ENCODE data around the gene AQP2. TPM values are rescaled to one million over a fixed set of nuclear protein-coding genes. Genes with fewer than 3 reads are reported as not detected.

The AQP2 gene
- total RNA-seq, 1 donor from 2014 or later: not detected

DNA sequence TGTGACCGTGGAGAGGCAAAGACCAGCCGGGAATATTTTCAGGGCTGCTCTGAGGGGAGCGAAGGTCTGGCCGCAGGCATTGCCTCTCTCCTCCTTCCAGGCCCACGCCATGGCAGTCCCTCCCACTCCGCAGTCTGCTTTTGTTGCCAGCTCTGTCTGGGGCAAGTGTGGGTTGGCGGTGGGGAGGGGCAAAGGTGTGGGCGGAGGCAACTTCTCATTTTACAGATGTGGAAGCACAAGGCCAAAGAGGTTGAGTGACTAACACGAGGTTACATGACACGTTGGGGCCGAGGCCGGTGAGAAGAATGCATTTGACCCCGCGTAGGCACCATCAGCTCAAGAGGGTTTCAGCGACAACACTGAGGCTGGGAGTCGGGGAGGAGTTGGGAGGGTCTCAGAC lies 40.7 kb upstream of the AQP2 start:
- no peak overlapping the region for H3K4me3 ChIP-seq (ENCODE audit: low read depth, low read length)
- TF ChIP-seq, protein P1, sequence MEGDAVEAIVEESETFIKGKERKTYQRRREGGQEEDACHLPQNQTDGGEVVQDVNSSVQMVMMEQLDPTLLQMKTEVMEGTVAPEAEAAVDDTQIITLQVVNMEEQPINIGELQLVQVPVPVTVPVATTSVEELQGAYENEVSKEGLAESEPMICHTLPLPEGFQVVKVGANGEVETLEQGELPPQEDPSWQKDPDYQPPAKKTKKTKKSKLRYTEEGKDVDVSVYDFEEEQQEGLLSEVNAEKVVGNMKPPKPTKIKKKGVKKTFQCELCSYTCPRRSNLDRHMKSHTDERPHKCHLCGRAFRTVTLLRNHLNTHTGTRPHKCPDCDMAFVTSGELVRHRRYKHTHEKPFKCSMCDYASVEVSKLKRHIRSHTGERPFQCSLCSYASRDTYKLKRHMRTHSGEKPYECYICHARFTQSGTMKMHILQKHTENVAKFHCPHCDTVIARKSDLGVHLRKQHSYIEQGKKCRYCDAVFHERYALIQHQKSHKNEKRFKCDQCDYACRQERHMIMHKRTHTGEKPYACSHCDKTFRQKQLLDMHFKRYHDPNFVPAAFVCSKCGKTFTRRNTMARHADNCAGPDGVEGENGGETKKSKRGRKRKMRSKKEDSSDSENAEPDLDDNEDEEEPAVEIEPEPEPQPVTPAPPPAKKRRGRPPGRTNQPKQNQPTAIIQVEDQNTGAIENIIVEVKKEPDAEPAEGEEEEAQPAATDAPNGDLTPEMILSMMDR (IDR thresholded peaks at IDR 0.05; ENCODE audit: insufficient read depth, low read length, severe bottlenecking): no peak
- no peak for FAIRE-seq
- H3K36me3 ChIP-seq (ENCODE audit: control insufficient read depth, insufficient read depth, low read length): no peaks in the 10 kb centered on the region
- no peaks in the 10 kb centered on the region for H3K27me3 ChIP-seq (ENCODE audit: control insufficient read depth, insufficient read depth, low read length)
- peak; percentile 90 for DNase-seq (ENCODE audit: low read depth)

DNA sequence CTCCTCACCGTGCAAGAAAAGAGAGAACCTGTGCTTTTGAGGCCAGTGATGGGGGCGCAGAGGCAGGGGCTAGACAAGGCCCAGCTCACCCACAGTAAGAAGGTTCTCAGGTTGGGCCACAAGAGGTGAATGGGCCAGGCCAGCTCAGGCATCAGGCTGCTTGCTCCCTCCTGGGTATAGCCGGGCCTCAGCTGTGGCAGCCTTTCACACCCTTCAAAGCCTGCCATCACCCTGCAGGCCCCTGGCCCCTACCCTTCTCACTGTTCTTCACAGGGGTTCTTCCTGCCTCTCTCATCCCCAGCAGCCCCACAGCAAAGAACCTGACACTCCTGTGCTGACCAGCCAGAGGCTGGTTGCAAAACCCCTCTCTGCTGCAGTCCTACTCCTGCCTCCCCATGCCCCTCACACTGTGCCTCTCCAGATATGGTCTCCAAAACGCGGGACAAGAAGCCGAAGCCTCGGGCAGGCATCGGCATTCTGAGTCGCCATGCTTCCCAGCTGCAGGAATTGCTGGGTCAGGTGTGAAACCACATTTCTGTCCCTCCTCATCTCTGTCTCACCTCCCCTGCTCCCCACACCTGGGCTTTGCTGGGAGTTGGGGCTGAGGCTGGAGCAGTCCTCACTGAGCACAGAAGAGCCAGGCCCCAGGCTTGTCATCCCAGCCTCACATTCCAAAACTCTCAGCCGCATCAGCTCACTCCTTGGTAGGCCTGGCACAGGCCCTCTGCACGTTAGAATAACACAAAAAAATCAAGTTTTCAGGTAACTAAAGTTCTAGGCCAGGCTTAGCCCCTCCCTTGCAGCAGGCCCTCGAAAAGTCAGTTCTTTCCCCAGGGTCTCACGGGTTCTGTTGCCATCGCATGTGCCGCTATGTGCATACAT lies 40.0 kb upstream of the AQP2 start:
- DNase-seq (ENCODE audit: low read depth) (no peak), FAIRE-seq (no peak)
- H3K36me3 ChIP-seq (ENCODE audit: control insufficient read depth, insufficient read depth, low read length): no peaks in the 10 kb centered on the region
- H3K4me3 ChIP-seq (ENCODE audit: low read depth, low read length): no peak overlapping the region
- TF ChIP-seq, protein P1 (IDR thresholded peaks at IDR 0.05; ENCODE audit: insufficient read depth, low read length, severe bottlenecking): no peak
- H3K27me3 ChIP-seq (ENCODE audit: control insufficient read depth, insufficient read depth, low read length): no peaks in the 10 kb centered on the region

- no peak for DNase-seq (ENCODE audit: low read depth)
- H3K4me3 ChIP-seq (ENCODE audit: low read depth, low read length): no peak overlapping the region
- TF ChIP-seq, protein P1 (IDR thresholded peaks at IDR 0.05; ENCODE audit: insufficient read depth, low read length, severe bottlenecking): no peak
- no peaks in the 10 kb centered on the region for H3K36me3 ChIP-seq (ENCODE audit: control insufficient read depth, insufficient read depth, low read length)
- H3K27me3 ChIP-seq (ENCODE audit: control insufficient read depth, insufficient read depth, low read length): no peaks in the 10 kb centered on the region
- no peak for FAIRE-seq
Measured at GRCh38 chr12:49911213-49911605, 39.3 kb upstream of the AQP2 start.

- DNase-seq (ENCODE audit: low read depth): no peak
- no peaks in the 10 kb centered on the region for H3K36me3 ChIP-seq (ENCODE audit: control insufficient read depth, insufficient read depth, low read length)
- H3K27me3 ChIP-seq (ENCODE audit: control insufficient read depth, insufficient read depth, low read length): no peaks in the 10 kb centered on the region
- no peak overlapping the region for H3K4me3 ChIP-seq (ENCODE audit: low read depth, low read length)
- TF ChIP-seq, protein P1 (IDR thresholded peaks at IDR 0.05; ENCODE audit: insufficient read depth, low read length, severe bottlenecking): no peak
- no peak for FAIRE-seq
Measured at GRCh38 chr12:49912345-49913255, 37.9 kb upstream of the AQP2 start.

DNA sequence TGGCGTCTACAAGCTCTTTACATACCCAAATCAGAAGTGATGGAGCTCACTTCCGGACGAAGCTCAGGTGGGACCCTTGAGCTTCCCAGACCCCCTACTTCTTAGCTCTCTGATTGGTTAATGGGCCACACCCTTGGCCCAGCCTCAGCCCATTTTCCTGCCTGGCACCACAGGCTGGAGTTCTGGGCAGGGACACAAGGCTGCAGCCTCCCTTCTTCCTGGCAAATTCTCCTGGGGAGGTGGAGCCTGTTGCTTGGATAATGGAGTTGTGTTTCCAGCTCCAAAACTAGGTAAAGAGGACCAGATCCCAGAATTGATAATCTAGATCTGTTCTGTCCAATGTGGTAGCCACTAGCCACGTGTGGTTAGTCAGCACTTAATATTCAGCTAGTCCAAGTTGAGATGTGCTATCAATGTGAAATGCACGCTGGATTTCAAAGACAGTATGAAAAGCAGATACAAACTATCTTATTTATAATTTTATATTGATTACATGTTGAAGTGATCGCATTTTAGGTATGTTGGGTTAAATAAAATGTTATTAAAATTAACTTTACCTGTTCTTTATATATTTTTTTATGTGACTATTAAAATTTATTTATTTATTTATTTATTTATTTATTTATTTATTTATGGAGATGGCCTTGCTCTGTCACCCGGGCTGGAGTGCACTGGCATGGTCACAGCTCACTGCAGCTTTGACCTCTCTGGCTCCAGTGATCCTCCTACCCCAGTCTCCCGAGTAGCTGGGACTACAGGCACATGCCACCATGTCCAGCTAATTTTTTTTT lies 34.2 kb upstream of the AQP2 start:
- FAIRE-seq: no peak
- TF ChIP-seq, protein P1 (IDR thresholded peaks at IDR 0.05; ENCODE audit: insufficient read depth, low read length, severe bottlenecking): no peak
- no peak overlapping the region for H3K4me3 ChIP-seq (ENCODE audit: low read depth, low read length)
- DNase-seq (ENCODE audit: low read depth): no peak
- H3K36me3 ChIP-seq (ENCODE audit: control insufficient read depth, insufficient read depth, low read length): no peaks in the 10 kb centered on the region
- no peaks in the 10 kb centered on the region for H3K27me3 ChIP-seq (ENCODE audit: control insufficient read depth, insufficient read depth, low read length)

Measured in bronchial epithelial cell (primary cell).